ENCODE results near the gene ANAPC4.

Gene ANAPC4

DNA sequence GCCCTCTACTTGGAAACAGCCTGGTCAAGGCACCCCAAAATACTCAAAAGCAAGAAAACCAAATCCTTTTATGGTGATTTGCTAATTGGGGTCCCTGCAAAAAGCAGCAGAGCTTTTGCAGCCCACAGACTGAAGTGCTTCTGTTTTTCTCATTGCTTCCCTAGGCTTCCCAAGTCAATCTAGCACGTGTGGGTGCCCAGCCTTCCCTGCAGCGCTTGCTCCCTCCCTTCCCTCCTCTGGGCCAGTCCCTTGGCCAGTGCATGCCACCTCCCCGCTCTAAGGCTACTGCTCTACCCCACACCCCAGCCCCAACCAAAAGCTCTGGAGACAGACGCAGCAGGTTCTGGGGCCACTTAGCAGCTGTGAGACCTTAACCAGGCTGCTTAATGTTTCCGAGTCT, 53.6 kb downstream of the ANAPC4 start:
- in situ Hi-C loops (cut with HindIII; ENCODE audit: low sequenced_read_pairs): no loop called here

DNA sequence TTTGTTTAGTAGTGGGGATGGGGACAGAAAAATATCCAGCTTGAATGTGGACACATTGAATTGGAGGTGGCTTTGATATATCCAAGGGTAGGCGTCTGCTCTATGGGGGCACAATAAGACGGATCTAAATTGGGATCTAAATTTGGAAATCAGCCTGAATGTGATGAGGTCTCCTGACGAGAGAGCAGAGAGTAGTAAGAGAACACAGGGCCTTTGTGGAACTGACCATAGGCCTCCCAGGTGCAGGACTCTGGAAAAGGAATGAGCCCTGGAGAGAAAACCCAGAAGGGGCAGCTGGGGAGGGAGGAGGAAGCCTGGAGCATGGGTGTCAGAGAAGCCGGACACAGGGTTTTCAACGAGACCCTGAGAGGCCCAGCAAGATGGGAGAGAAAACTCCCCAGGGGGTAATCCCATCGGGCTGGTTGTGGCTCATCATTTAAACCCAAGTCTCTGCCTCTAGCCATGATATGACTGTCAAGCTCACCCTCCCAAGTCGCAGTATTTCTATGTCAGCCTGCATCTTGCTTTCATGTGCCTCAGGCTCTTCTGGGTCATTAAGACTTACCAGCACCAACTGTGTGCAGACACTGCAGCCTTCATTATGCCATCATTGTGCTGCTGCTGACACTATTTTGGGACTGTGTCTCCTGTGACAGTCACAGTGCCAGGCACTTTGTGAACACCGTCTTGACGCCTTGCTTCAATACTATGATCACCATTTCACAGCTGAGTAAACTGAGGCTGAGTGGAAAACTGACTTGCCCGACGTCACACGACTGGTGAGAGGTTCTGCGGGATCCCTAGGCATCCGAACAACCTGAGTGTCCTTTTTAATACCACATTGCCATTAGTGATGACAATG, 57.1 kb downstream of the ANAPC4 start:
- in situ Hi-C loops (cut with HindIII; ENCODE audit: low sequenced_read_pairs): no loop called here

DNA sequence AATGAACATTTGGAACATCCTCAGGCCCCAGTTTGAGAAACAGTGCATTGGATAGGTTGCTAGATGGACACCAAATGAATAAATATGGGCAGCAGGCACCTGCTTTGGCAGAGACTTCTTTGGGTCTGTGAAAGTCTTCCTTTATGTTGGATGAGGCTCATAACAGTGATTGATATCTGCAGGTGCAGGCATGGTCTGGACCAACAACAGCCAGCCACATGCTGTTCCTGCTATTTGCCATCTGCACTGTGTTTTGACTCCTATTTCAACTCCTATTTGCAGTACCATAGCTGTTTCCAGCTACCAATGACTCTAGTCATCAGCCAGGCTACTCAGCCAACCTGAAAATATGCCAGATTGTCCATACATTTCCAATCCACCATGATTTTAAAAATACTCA, 60.9 kb downstream of the ANAPC4 start:
- in situ Hi-C loops (cut with HindIII; ENCODE audit: low sequenced_read_pairs): no loop called here

DNA sequence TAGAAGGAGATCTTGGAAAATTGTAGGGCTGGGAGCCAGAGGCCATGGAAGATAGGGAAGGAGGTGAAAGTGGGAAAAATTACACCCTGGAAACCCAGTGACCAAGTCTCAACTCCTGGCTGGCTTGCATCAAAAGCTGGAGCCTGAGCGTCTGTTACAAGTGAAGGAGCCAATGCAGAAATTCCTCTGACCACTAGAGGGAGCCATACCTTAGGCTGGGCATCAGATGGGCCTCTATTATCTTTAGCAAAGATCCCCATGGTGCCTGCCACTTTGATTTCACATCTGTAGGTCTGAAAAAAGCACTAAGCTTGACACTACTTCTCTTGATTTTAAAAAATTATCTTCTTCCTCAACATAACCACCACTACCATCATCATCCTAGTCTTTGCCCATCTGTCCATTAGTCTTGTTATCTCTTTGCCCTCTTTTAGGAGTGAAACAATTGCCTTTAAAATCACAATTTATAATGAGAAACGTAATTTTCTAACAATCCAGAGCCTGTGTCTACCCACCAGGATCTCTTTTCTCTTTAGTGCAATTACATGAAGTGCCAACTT, 62.9 kb downstream of the ANAPC4 start:
- in situ Hi-C loops (cut with HindIII; ENCODE audit: low sequenced_read_pairs): loop anchor here (5.0 kb wide), 1 partner anchor 332 kb away; no protein-coding TSS in a partner anchor

DNA sequence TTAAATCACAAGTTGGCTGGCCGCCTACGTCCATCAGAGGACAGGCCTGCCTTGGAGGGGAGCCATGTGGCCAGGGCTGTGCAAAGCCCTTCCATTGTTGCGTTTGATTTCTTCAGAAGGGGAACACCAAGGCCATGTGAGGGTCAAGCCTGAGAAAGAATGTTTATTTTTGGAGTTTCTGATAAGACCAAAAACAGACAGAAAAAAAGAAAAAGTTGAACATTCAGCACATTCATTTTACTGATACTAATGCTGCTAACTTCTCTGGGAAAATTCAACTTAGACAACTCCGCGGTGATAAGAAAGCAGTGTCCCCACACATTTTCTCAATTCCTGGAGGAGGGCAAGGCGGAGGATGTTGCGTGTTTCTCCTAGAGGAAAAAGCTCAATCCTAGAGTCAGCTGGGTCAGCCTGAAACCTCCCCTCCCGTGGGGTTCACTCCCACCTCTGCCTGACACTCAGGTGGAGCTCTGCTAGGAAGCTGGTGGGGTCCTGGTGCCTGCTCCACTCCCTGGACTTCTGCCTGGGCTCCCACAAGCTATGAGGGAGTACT, 63.5 kb downstream of the ANAPC4 start:
- in situ Hi-C loops (cut with HindIII; ENCODE audit: low sequenced_read_pairs): loop anchor here (5.0 kb wide), 1 partner anchor 332 kb away; no protein-coding TSS in a partner anchor

DNA sequence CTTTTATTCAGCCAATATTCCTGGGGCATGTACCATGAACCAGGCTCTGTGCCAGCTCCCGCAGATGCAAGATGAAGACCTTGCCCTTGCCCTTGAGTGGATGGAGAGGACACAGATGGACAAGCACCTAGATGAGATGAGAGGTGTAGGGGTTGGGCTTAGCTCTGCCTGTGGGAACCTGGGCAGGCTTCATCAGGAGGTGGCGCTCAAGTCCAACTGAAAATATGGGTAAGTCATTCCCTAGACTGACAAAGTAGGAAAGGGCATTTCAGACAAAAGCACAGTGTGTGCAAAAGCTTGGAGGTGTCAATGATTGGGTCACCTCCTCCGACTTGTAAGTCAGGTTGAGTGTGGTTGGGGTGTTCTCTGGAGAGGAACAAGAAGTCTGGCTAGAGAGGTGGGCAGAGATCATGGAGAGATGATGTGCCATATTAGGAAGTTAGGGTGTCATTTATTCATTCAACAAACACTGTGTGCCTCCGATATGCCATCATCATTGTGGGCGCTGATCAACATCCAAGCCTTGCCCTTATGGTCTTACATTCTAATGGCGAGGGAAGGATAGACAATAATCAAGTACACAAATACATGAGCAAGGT, 64.6 kb downstream of the ANAPC4 start:
- in situ Hi-C loops (cut with HindIII; ENCODE audit: low sequenced_read_pairs): loop anchor here (5.0 kb wide), 1 partner anchor 331 kb away; no protein-coding TSS in a partner anchor

DNA sequence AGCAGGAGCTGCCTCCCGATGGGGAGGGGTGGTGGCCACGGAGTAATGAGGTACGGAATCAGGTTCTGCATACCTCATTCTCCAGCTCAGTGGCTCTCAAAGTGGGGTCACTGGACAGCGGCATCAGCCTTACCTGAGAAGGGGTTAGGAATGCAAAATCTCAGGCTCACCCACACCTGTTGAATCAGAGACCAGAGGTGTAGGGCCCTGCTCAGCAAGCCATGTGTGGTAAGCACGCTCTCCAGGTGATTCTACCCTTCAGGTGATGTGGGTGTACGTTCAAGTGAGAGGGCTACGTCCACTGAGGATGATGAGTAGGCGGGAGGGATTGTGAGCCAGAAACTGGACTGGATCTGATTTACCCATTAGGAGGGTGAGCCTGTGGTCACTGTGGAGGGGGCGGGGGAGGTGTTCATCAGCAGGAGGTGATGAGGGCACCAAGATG, 65.8 kb downstream of the ANAPC4 start:
- in situ Hi-C loops (cut with HindIII; ENCODE audit: low sequenced_read_pairs): loop anchor here (5.0 kb wide), 1 partner anchor 329 kb away; no protein-coding TSS in a partner anchor

DNA sequence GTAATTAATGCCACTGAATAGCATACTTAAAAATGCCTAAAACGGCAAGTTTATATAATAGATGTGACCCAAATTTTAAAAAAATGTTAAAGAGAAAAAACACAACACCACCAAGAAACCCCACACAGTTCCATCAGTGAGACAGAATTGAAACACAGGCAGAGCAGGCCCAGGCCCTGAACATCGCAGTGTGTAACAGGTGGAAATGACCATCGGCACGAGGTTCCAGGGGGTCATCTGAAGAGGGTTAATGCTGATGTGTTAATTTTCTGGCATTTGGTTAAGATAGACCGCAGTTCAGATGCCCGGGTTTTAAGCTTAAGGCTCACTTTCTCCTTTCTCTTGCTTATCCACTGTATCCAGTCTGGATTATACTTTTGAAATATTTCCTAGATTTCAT, 66.8 kb downstream of the ANAPC4 start:
- in situ Hi-C loops (cut with HindIII; ENCODE audit: low sequenced_read_pairs): loop anchor here (5.0 kb wide), 1 partner anchor 328 kb away; no protein-coding TSS in a partner anchor

DNA sequence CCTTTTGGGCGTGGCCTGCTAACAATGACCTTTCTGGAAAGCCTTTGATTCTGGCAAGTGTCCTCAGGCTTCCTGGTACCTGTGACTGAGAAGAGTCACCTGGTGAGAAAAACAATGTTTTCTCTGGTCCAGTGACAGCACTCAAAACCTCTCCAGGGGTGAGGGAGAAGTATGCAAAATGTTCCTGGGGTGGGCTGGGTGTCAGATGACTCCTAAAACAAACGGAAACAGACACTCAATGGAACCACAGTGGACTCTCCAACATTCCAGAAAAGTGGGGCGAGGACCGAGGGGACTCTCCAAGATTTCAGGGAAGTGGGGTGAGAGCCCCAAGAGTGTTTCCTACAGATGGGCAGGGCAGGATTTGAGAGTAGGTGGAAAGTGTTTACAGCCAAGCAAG, 69.5 kb downstream of the ANAPC4 start:
- in situ Hi-C loops (cut with HindIII; ENCODE audit: low sequenced_read_pairs): no loop called here

DNA sequence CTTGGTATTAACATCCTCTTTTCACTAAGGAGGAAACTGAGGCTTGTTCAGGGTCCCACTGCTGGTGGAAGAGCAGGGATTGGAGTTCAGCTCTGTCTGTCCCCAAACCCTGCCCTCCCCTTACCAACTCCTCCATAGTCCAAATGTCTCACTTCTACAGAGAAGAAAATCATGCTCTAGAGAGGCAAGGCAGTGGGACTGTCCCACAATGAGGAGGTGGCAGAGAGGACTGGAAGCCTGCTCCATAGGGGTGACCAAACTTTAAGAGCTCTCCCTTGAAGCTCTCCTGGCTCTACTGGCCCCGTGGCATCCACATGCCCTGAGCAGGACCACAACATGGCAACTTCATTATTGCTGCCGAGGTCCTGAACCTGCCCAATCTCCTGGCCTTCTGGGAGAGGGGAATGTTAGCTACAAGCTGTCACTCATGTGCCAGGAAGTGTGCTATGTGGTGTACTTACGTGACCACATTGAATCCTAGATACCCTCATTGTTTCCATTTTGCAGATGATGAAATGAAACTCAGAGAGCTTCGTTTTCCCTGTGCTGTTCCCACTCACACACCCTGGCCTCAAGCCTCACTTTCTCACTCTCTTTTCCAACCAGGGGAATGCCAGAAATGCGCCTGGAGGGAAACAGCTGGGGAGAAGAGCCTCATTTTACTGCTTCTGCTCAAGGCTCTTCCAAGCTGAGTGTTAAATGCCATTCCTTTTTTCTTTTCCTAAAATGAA, 71.5 kb downstream of the ANAPC4 start:
- in situ Hi-C loops (cut with HindIII; ENCODE audit: low sequenced_read_pairs): no loop called here

DNA sequence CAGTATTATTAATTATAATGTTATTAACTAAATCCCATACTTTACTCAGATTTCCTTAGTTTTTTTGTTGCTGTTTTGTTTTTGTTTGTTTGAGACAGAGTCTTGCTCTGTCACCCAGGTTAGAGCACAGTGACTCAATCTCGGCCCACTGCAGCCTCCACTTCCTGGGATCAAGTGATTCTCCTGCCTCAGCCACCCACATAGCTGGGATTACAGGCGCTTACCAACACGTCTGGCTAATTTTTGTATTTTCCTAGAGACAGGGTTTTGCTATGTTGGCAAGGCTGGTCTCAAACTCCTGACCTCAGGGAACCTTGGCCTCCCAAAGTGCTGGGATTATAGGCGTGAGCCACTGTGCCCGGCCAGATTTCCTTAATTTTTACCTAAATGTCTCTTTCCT, 72.2 kb downstream of the ANAPC4 start:
- in situ Hi-C loops (cut with HindIII; ENCODE audit: low sequenced_read_pairs): no loop called here

DNA sequence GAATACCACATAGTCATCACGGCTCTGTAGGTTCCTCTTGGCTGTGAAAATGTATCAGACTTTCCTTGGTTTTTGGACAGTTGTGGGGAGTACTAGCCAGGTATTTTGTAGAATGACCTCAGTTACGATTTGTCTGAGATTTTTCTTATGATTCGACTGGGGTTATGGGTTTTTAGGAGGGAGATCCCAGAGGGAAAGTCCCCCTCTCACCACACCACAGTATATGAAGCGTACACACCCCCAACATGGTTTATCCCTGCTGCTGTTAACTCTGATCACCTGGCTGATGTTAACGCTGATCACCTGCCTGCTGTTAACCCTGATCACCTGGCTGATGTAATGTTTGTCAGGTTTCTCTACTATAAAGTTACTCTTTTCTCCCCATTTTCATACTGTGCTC, 72.6 kb downstream of the ANAPC4 start:
- in situ Hi-C loops (cut with HindIII; ENCODE audit: low sequenced_read_pairs): no loop called here

DNA sequence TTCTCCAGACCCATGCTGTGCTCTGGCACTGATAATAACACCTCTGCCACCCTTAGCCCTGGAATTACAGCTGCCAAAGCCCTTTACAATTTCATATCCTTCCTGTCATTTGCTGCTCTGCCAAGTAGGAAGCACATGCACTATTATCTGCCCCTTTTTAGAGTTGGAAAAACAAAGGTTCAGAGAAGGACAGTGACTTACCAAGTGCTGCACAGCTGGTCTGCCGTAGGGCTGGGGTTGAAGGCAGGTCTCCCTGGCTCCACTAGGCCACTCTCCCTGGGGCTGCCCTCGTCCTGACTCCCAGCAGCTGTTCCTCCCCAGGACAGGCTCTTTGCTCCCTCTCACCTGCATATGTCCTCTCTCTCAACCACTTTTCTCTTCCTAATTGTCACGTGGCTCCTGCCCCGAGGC, 73.4 kb downstream of the ANAPC4 start:
- in situ Hi-C loops (cut with HindIII; ENCODE audit: low sequenced_read_pairs): no loop called here

DNA sequence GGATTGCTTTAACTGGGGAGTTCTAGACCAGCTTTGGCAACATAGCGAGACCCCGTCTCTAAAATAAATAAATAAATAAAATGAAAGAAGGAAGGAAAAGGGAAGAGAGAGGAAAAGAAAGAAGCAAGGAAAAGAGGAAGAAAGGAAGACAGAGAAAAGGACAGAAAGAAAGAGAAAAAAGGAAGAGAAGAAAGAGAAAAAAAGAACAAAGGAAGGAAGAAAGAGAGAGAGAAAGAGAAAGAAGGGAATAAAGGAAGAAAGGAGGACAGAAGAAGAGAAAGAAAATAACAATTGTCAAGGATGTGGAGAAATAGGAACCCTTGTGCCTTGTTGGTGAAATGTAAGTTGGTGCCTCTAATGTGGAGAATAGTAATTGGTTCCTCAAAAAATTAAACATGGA, 74.6 kb downstream of the ANAPC4 start:
- in situ Hi-C loops (cut with HindIII; ENCODE audit: low sequenced_read_pairs): no loop called here

DNA sequence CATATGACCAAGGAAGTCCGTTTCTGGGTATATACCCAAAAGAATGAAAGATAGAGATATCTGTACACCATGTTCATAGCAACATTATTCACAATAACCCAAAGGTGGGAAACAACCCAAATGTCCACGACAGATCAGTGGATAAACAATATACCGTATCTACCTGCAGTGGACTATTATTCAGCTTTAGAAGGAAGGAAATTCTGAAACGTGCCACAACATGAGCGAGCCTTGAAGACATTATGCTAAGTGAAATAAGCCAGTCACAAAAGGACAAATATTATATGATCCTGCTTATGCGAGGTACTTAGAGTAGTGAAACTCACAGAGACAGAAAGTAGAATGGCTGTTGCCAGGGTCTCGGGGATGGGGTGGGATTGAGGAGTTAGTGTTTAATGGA, 75.0 kb downstream of the ANAPC4 start:
- in situ Hi-C loops (cut with HindIII; ENCODE audit: low sequenced_read_pairs): no loop called here

DNA sequence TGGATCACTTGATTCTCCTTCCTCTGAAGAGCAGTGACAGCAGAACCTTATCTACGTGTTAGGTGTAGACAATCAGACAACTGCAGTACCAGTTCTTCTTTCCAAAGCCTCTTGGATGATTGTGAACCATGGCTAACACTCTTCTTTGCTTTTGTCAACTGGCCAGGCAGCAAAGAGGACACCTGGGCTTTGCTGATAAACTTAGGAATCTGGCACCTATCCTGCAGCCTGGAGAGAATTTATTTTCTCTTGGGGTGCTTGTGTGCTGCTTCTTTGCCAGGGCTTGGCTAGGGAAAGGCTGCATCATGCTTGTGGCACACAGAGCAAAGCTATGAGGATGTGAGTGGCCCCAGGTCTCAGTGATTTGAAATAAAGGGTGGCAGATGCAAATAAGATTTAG, 77.4 kb downstream of the ANAPC4 start:
- in situ Hi-C loops (cut with HindIII; ENCODE audit: low sequenced_read_pairs): no loop called here

DNA sequence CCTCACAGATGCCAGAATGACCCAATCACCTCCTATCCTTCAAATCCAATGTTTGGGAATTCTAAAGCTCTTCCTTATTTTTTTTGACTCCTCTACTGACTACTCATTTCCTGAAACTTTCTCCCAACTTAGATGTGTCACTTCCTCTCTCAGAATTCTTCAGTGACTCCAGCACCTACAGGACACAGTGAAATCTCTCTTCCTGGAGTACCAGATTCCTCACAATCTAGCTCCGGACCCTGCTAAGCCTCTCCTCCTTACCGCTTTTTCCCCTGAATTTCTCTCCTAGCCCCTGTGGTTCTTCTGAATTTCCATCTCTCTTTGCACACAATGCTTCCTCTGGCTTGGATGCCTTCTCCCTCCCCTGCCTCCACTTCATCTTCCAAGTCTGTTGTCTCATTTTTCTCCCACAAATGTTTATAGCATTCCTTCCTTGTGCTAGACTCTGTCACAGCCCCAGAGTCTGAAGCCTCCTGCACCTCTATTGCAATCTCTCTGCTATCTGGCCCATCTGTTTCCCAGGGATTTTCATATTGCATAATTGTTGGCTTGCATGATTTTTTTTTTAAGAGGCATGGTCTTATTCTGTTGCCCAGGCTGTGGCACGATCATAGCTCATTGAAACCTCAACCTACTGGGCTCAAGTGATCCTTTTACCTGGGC, 80.1 kb downstream of the ANAPC4 start:
- in situ Hi-C loops (cut with HindIII; ENCODE audit: low sequenced_read_pairs): no loop called here

DNA sequence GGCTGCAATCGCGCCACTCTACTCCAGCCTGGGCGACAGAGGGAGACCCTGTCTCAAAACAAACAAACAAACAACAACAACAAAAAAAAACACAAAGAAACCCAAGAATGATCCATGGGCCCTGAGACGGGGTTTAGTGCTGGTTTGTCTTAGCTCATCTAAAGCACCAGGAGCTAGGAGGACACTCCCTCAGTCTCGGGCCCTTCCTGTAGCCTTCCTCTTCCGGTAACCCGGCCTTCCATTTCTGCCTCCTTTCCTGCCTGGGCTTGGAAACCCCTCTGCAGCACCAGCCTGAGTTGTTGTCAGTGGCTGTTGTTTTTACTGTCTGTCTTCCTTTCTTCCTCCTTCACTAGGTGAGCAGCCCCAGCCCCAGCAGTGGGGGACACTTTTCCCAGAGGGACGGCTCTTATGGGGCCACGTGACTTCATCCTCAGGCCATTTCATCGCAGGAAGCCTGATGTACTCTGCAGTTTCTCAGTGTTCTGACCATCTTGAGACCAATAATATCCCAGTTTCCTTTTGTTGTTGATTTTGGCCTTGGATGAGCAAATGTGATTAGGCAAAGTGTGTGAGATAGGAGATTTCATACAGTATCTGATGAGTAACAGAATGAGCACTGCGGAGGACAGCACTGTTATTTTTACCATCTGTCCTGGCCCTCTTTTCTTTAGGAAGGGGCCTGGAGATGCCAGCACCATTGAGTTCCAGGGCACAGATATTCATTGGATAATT, 90.1 kb downstream of the ANAPC4 start:
- in situ Hi-C loops (cut with HindIII; ENCODE audit: low sequenced_read_pairs): no loop called here

DNA sequence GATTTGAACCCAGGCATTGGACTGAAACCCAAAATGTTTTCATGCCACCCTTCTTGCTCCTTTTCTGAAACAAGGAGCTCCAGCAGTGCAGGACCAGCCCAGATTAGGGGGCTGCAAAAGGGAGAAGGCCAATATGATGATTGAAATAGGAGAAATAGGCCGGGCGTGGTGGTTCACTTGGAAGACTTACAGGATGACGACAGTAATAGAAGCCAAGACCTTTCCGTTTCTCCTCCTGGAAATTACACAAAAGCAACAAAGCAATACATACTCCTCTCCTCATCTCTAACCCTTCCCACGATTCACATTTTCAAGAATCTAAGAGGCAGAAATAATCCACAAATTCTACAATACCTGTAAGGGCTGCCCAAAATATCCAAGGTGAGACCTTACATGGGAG, 90.8 kb downstream of the ANAPC4 start:
- in situ Hi-C loops (cut with HindIII; ENCODE audit: low sequenced_read_pairs): no loop called here
